Loucy (cell line): ENCODE results near the gene DNAJC1.
"Not testable (repeated sequence)": the region's sequence is repeated elsewhere in the genome, so short reads cannot be mapped to it uniquely, and the experiment has no call there.

Experiments used
- H2AFZ ChIP-seq: fragments of 200-600 bp; sonication (generic); 2 replicates; pipeline ENCODE4 v1.6.0; 2016; ENCODE audit warnings: antibody characterized with exemption, mild to moderate bottlenecking, low read length, moderate library complexity
- H3F3A ChIP-seq: fragments of 200-600 bp; 2 replicates; pipeline ENCODE4 v1.6.0; 2016; ENCODE audit warnings: antibody characterized with exemption, low read depth, mild to moderate bottlenecking
- H3K27me3 ChIP-seq: fragments of 200-600 bp; sonication (generic); 2 replicates; pipeline ENCODE4 v1.6.1; 2014; ENCODE audit warnings: low read length, mild to moderate bottlenecking; ENCODE audit not compliant: insufficient read depth, poor library complexity, severe bottlenecking
- H3K36me3 ChIP-seq: fragments of 200-600 bp; sonication (generic); 2 replicates; pipeline ENCODE4 v1.6.1; 2016; ENCODE audit warnings: low read length; ENCODE audit not compliant: insufficient read depth
- H3K4me1 ChIP-seq: fragments of 200-600 bp; sonication (generic); 2 replicates; pipeline ENCODE4 v1.5.1; 2014; ENCODE audit warnings: low read length, mild to moderate bottlenecking; ENCODE audit not compliant: insufficient read depth, poor library complexity, severe bottlenecking
- H3K4me2 ChIP-seq: fragments of 200-600 bp; sonication (generic); 2 replicates; pipeline ENCODE4 v1.6.0; 2014; ENCODE audit warnings: antibody characterized with exemption, low read length, low read depth, mild to moderate bottlenecking; ENCODE audit not compliant: poor library complexity, severe bottlenecking
- H3K4me3 ChIP-seq: fragments of 200-600 bp; sonication (generic); 2 replicates; pipeline ENCODE4 v1.5.1; 2014; ENCODE audit warnings: low read length, mild to moderate bottlenecking, mixed read lengths; ENCODE audit not compliant: poor library complexity, severe bottlenecking
- H3K79me2 ChIP-seq: fragments of 200-600 bp; sonication (generic); 2 replicates; pipeline ENCODE4 v1.6.1; 2014; ENCODE audit warnings: low read length; ENCODE audit not compliant: insufficient read depth
- H3K9ac ChIP-seq: fragments of 200-600 bp; sonication (generic); 2 replicates; pipeline ENCODE4 v1.6.0; 2014; ENCODE audit warnings: mild to moderate bottlenecking, low read depth, low read length, moderate library complexity; ENCODE audit not compliant: poor library complexity, severe bottlenecking
- H3K9me2 ChIP-seq: fragments of 200-600 bp; sonication (generic); replicated peaks from 2 replicates; pipeline ENCODE4 v1.6.1; 2016; ENCODE audit warnings: low read depth, low read length, mixed read lengths
- H3K9me3 ChIP-seq: fragments of 200-600 bp; sonication (generic); 2 replicates; pipeline ENCODE4 v1.6.1; 2014; ENCODE audit warnings: mild to moderate bottlenecking, antibody characterized with exemption, low read length, low read depth; ENCODE audit not compliant: insufficient read depth
- H4K20me1 ChIP-seq: fragments of 200-600 bp; sonication (generic); 2 replicates; pipeline ENCODE4 v1.6.0; 2014; ENCODE audit warnings: antibody characterized with exemption, low read length, mild to moderate bottlenecking; ENCODE audit not compliant: insufficient read depth, poor library complexity, severe bottlenecking
- EZH2phosphoT487 ChIP-seq: fragments of 200-600 bp; IDR thresholded peaks from 2 replicates; pipeline ENCODE4 v1.6.1; 2018; ENCODE audit warnings: antibody characterized with exemption, mild to moderate bottlenecking, moderate library complexity, borderline replicate concordance
- TF ChIP-seq, protein P1 (sequence below): fragments of 200-600 bp; sonication (generic); conservative IDR thresholded peaks from 2 replicates; pipeline ENCODE4 v1.5.1; 2014; ENCODE audit warnings: mild to moderate bottlenecking, antibody characterized with exemption, low read length

Gene DNAJC1

GRCh38 chr10:22034333-22034732, 30.8 kb upstream of the DNAJC1 start:
- no peaks in the 10 kb centered on the region for H3F3A ChIP-seq
- H3K9me3 ChIP-seq = peaks cover 4% of the 10 kb centered on the region; the same call in 1 of the 2 replicates
- H2AFZ ChIP-seq = no peak overlapping the region
- H3K9me2 ChIP-seq = no peaks in the 10 kb centered on the region
- no peaks in the 10 kb centered on the region for H3K36me3 ChIP-seq
- no peak overlapping the region for H3K4me2 ChIP-seq
- no peaks in the 10 kb centered on the region for H3K79me2 ChIP-seq
- no peaks in the 10 kb centered on the region for H3K4me1 ChIP-seq
- TF ChIP-seq, protein P1, sequence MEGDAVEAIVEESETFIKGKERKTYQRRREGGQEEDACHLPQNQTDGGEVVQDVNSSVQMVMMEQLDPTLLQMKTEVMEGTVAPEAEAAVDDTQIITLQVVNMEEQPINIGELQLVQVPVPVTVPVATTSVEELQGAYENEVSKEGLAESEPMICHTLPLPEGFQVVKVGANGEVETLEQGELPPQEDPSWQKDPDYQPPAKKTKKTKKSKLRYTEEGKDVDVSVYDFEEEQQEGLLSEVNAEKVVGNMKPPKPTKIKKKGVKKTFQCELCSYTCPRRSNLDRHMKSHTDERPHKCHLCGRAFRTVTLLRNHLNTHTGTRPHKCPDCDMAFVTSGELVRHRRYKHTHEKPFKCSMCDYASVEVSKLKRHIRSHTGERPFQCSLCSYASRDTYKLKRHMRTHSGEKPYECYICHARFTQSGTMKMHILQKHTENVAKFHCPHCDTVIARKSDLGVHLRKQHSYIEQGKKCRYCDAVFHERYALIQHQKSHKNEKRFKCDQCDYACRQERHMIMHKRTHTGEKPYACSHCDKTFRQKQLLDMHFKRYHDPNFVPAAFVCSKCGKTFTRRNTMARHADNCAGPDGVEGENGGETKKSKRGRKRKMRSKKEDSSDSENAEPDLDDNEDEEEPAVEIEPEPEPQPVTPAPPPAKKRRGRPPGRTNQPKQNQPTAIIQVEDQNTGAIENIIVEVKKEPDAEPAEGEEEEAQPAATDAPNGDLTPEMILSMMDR = no peak
- no peak for TF ChIP-seq EZH2phosphoT487
- H3K4me3 ChIP-seq = no peak overlapping the region
- H3K9ac ChIP-seq = no peak overlapping the region
- no peaks in the 10 kb centered on the region for H4K20me1 ChIP-seq
- H3K27me3 ChIP-seq = no peaks in the 10 kb centered on the region

DNA sequence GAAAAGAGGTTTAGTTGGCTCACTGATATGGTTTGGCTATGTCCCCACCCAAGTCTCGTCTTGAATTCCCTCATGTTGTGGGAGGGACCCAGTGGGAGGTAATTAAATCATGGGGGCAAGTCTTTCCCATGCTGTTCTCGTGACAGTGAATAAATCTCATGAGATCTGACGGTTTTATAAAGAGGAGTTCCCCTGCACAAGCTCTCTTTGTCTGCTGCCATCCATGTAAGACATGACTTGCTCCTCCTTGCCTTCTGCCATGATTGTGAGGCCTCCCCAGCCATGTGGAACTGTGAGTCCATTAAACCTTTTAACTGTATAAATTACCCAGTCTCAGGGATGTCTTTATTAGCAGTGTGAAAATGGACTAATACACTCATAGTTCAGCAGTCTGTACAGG, 28.7 kb upstream of the DNAJC1 start:
- H3K9me3 ChIP-seq, H3K79me2 ChIP-seq, H3K9me2 ChIP-seq, H3K4me3 ChIP-seq, H4K20me1 ChIP-seq, H3F3A ChIP-seq, H3K4me2 ChIP-seq, H3K27me3 ChIP-seq, H3K36me3 ChIP-seq, H3K9ac ChIP-seq, H2AFZ ChIP-seq, H3K4me1 ChIP-seq: not testable (repeated sequence)

DNA sequence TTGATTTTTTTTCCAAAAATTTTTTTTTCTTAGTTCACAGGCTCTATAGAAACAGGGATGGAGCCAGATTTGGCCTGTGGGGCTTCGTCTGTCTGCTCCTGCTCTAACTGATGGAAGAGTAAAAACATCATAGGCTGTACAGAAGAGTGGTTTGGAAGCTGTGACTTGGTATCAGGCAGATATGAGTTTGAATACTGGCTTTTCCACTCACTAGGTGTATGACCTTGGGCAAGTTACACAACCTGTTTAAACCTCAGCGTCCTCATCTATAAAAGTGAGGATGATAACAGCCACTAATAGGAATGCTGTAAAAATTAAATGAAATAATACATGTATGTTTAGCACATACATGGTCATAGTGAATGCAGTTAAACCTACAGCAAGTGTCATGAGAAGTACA, 26.9 kb upstream of the DNAJC1 start:
- Histone ChIP-seq H3K27me3 (no peaks in the 10 kb centered on the region), H3K4me1 (no peaks in the 10 kb centered on the region), H3K9me2 (no peaks in the 10 kb centered on the region), H3K9me3 (peaks cover 2% of the 10 kb centered on the region; the same call in 1 of the 2 replicates), H3K4me3 (no peak overlapping the region), H3K36me3 (no peaks in the 10 kb centered on the region), H3K79me2 (no peaks in the 10 kb centered on the region), H4K20me1 (no peaks in the 10 kb centered on the region), H3F3A (no peaks in the 10 kb centered on the region), H3K9ac (no peak overlapping the region), H2AFZ (no peak overlapping the region), H3K4me2 (no peak overlapping the region)
- TF ChIP-seq EZH2phosphoT487 = no peak
- TF ChIP-seq, protein P1 = no peak

DNA sequence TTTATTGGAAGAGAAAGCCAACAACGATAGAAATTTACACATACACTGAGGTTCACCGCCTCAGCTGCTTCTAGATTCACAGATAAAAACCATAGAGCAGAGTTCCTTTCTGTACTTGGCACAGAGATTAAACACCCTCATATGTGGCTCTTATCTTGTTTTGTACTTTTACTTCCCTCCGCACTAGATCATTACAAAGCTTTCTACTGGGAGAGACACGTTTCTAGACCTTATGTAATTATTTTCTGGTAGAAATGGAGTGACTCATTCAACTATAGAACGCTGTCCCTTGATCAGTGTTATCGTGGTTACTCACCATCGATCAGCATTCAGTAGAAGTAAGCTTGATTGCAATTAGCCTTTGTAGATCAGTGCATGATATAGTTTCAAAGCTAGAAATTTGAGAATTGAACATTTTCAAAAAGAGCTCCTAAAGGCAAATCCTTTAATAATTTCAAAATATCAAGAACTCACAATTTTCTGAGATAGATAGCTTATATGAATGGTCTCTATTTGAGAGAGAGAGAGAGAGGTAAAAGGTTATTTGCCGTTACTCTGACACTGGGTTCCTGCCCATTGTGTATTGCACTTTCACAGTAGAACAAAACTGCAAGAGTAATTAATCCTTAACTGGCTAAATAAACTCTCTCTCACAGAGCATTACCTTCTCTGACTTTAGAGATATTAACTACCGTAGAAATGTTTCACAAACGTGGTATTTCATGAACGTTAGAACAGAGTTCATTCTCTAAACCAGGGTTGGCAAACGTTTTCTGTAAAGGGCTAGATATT, 26.1 kb upstream of the DNAJC1 start:
- Histone ChIP-seq H3F3A (no peaks in the 10 kb centered on the region), H3K4me3 (no peak overlapping the region), H3K4me1 (no peaks in the 10 kb centered on the region), H3K36me3 (no peaks in the 10 kb centered on the region), H2AFZ (peak overlapping the region; percentile 16; the same call in 1 of the 2 replicates), H3K27me3 (no peaks in the 10 kb centered on the region), H3K9me3 (no peaks in the 10 kb centered on the region; the same call in 1 of the 2 replicates), H3K9me2 (no peaks in the 10 kb centered on the region), H3K9ac (no peak overlapping the region), H4K20me1 (no peaks in the 10 kb centered on the region), H3K79me2 (no peaks in the 10 kb centered on the region), H3K4me2 (peak overlapping the region; percentile 32)
- TF ChIP-seq, protein P1 = no peak
- TF ChIP-seq EZH2phosphoT487 = no peak
